HG03442 (cell line): ENCODE measurements around the gene RPL36AL.
"Not testable (repeated sequence)": the region's sequence is repeated elsewhere in the genome, so short reads cannot be mapped to it uniquely, and the experiment has no call there.

Experiments used
- ATAC-seq: cut with Tn5 transposase; IDR thresholded peaks from one replicate; pipeline ENCODE4 v1.9.1; 2021; ENCODE audit warnings: mild to moderate bottlenecking, moderate library complexity; ENCODE audit not compliant: unreplicated experiment

Gene RPL36AL

GRCh38 chr14:49619730-49620129 is 696 bp downstream of the RPL36AL start:
- ATAC-seq = no peak

- not testable (repeated sequence) for ATAC-seq
Observed at GRCh38 chr14:49619273-49619672, 1.2 kb downstream of the RPL36AL start.

- ATAC-seq = no peak
Observed at GRCh38 chr14:49617852-49618519, 2.4 kb downstream of the RPL36AL start.

- ATAC-seq = no peak
Observed at GRCh38 chr14:49615776-49616175, 4.7 kb downstream of the RPL36AL start.

- no peak for ATAC-seq
Observed at GRCh38 chr14:49614196-49614595, 6.2 kb downstream of the RPL36AL start.

- ATAC-seq = no peak
Observed at GRCh38 chr14:49612671-49613070, 7.8 kb downstream of the RPL36AL start.

GRCh38 chr14:49612251-49612650 is 8.2 kb downstream of the RPL36AL start:
- no peak for ATAC-seq

- no peak for ATAC-seq
Observed at GRCh38 chr14:49607583-49607982, 12.8 kb downstream of the RPL36AL start.

- ATAC-seq = peak; percentile 43
Observed at GRCh38 chr14:49598485-49599300, 21.7 kb downstream of the RPL36AL start, which contains the start of gene LRR1. LRR1 (plus strand) TSS chr14:49598940; CDS start chr14:49599021, 81 bp downstream.

GRCh38 chr14:49598189-49598484 is 22.3 kb downstream of the RPL36AL start:
- ATAC-seq = no peak

- peak; percentile 31 for ATAC-seq
Observed at GRCh38 chr14:49594347-49595091, 25.9 kb downstream of the RPL36AL start.

GRCh38 chr14:49593016-49593415 is 27.4 kb downstream of the RPL36AL start:
- peak; percentile 28 for ATAC-seq

GRCh38 chr14:49589387-49589786 is 31.0 kb downstream of the RPL36AL start:
- ATAC-seq = no peak

- ATAC-seq = peak; percentile 26
Observed at GRCh38 chr14:49586673-49587460, 33.6 kb downstream of the RPL36AL start.

GRCh38 chr14:49585803-49586672 is 34.4 kb downstream of the RPL36AL start, which contains the start of gene RPS29:
RPS29 (minus strand) TSS chr14:49586380; CDS start chr14:49586346, 34 bp downstream.
- ATAC-seq = peak; percentile 87

- not testable (repeated sequence) for ATAC-seq
Observed at GRCh38 chr14:49584981-49585640, 35.3 kb downstream of the RPL36AL start.

GRCh38 chr14:49584058-49584457 is 36.4 kb downstream of the RPL36AL start:
- no peak for ATAC-seq

GRCh38 chr14:49583629-49584028 is 36.8 kb downstream of the RPL36AL start:
- ATAC-seq = no peak
